PC-9 (cell line): ENCODE measurements around the gene ZDHHC11B.

Source experiments
- CTCF ChIP-seq: fragments of 200-600 bp; sonication (generic); conservative IDR thresholded peaks from 2 replicates; pipeline ENCODE4 v1.6.1; 2017; ENCODE audit warnings: mixed run types, antibody characterized with exemption, mild to moderate bottlenecking, moderate library complexity
- EZH2 ChIP-seq: fragments of 200-600 bp; sonication (generic); IDR thresholded peaks from 2 replicates; pipeline ENCODE4 v1.8.0; 2017; ENCODE audit warnings: antibody characterized with exemption, low read depth

- TF ChIP-seq CTCF (no peak), EZH2 (no peak)
Observed at GRCh38 chr5:673831-674629, 110.5 kb downstream of the ZDHHC11B start.
